ENCODE results near the gene RINL. TPM values are rescaled to one million over a fixed set of nuclear protein-coding genes. Genes with fewer than 3 reads are reported as not detected.

Gene RINL
- polyA plus RNA-seq, 1 of the 3 experiments (the other 2 are of a cell fraction), result 3.8 TPM

DNA sequence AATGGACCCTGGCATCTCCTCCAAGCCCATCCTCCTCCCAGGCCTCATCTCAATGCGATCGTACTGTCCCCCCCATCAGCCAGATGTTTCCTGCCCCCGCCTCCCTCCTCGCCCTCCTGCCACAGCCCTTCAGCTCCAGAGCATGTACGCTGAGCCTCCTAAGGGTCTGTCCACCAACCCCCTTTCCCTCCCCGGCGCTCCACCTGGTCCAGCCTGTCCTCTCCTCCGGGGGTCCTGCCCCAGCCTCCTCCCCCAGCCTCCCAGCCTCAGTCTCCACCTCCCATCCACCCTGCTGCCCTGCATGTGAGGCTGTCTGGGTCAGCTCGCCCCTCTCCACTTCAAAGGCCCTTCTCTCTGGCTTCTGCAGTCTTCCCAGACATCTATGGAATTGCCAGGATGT is 16.9 kb upstream of the RINL start:
- Histone ChIP-seq H3K36me3 (replicated peaks in 1 of 2; ENCODE audit: control insufficient read depth in 1 of 2, insufficient read depth in 2 of 2, low read length in 1 of 2) (no peaks in the 10 kb centered on the region), H4K20me1 (ENCODE audit: insufficient read depth) (no peaks in the 10 kb centered on the region), H3K4me1 (ENCODE audit: control insufficient read depth in 1 of 2, insufficient read depth in 2 of 2, low read depth in 1 of 2, low read length in 1 of 2) (peaks cover 0 to 9% of the 10 kb centered on the region in 2 experiments; a peak in 1 of 4 replicates), H3K4me2 (no peak overlapping the region), H3K9me2 (no peaks in the 10 kb centered on the region), H3K27ac (ENCODE audit: low read depth in 2 of 2, low read length in 1 of 2) (no peak overlapping the region), H3K27me3 (ENCODE audit: insufficient read depth) (no peaks in the 10 kb centered on the region), H3K79me2 (ENCODE audit: insufficient read depth) (peaks cover 6% of the 10 kb centered on the region; the same call in 1 of the 2 replicates), H3F3A (replicated peaks; ENCODE audit: insufficient read depth) (no peaks in the 10 kb centered on the region), H3K9me3 (no peaks in the 10 kb centered on the region), H3K9ac (no peak overlapping the region), H3K4me3 (ENCODE audit: low read depth in 2 of 2, low read length in 1 of 2) (no peak overlapping the region), H2AFZ (ENCODE audit: low read depth) (no peak overlapping the region)
- 83% methylated on average over 8 of the region's 9 CpGs for WGBS (ENCODE audit: low lambda C conversion rate)
- ChIA-PET POLR2A (no interaction called here), CTCF (interaction anchor here (2.0 kb wide), 1 partner anchor 36 kb away, joined by 5 read pairs; the partner anchor contains the start of genes MRPS12 and SARS2)
- DNase-seq, result no peak
- TF ChIP-seq, protein P1, sequence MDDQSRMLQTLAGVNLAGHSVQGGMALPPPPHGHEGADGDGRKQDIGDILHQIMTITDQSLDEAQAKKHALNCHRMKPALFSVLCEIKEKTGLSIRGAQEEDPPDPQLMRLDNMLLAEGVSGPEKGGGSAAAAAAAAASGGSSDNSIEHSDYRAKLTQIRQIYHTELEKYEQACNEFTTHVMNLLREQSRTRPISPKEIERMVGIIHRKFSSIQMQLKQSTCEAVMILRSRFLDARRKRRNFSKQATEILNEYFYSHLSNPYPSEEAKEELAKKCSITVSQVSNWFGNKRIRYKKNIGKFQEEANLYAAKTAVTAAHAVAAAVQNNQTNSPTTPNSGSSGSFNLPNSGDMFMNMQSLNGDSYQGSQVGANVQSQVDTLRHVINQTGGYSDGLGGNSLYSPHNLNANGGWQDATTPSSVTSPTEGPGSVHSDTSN (IDR thresholded peaks at IDR 0.05), result no peak
- TF ChIP-seq SMC3 (IDR thresholded peaks at IDR 0.05; ENCODE audit: low read depth, low read length), result no peak
- TF ChIP-seq, protein P2, sequence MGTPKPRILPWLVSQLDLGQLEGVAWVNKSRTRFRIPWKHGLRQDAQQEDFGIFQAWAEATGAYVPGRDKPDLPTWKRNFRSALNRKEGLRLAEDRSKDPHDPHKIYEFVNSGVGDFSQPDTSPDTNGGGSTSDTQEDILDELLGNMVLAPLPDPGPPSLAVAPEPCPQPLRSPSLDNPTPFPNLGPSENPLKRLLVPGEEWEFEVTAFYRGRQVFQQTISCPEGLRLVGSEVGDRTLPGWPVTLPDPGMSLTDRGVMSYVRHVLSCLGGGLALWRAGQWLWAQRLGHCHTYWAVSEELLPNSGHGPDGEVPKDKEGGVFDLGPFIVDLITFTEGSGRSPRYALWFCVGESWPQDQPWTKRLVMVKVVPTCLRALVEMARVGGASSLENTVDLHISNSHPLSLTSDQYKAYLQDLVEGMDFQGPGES (IDR thresholded peaks at IDR 0.05; ENCODE audit: low read depth, low read length), result no peak
- no peak for TF ChIP-seq JUND (IDR thresholded peaks at IDR 0.05)

DNA sequence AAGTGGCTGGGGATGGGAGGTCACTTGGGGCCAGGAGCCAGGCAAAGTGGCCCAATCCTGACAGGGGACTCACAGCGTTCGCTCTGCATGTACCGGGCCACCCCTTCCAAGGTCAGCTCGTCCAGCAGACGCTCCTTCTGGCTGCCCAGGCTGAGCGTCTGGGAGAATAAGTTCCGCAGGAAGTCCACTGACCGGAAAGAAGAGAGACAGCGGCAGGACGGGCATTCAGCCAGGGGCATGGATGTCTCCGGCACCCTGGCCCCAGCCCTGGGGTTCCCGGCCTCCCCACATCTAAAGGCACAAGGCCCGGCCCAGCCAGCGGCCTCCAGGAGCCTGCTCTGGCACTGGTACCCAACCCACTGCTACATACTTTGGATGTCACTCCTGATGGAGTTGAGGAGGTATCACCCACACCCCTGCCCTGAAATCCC is 15.3 kb upstream of the RINL start:
- ChIA-PET CTCF (interaction anchor here (2.0 kb wide), 1 partner anchor 37 kb away, joined by 5 read pairs; the partner anchor contains the start of genes MRPS12 and SARS2), POLR2A (interaction anchor here (1.2 kb wide), 1 partner anchor 14 kb away, joined by 3 read pairs; no protein-coding TSS in a partner anchor)
- Histone ChIP-seq H3F3A (replicated peaks; ENCODE audit: insufficient read depth) (no peaks in the 10 kb centered on the region), H3K36me3 (replicated peaks in 1 of 2; ENCODE audit: control insufficient read depth in 1 of 2, insufficient read depth in 2 of 2, low read length in 1 of 2) (peaks cover 0 to 8% of the 10 kb centered on the region in 2 experiments), H3K27me3 (ENCODE audit: insufficient read depth) (no peaks in the 10 kb centered on the region), H2AFZ (ENCODE audit: low read depth) (no peak overlapping the region), H3K4me3 (ENCODE audit: low read depth in 2 of 2, low read length in 1 of 2) (no peak overlapping the region), H3K27ac (ENCODE audit: low read depth in 2 of 2, low read length in 1 of 2) (no peak overlapping the region), H3K4me2 (no peak overlapping the region), H3K4me1 (ENCODE audit: control insufficient read depth in 1 of 2, insufficient read depth in 2 of 2, low read depth in 1 of 2, low read length in 1 of 2) (peaks cover 0 to 2% of the 10 kb centered on the region in 2 experiments; a peak in 1 of 4 replicates), H3K9me2 (no peaks in the 10 kb centered on the region), H3K9me3 (no peaks in the 10 kb centered on the region), H3K9ac (no peak overlapping the region), H3K79me2 (ENCODE audit: insufficient read depth) (no peaks in the 10 kb centered on the region), H4K20me1 (ENCODE audit: insufficient read depth) (no peaks in the 10 kb centered on the region)
- DNase-seq, result no peak
- WGBS (ENCODE audit: low lambda C conversion rate), result 97% methylated on average over 11 of the region's 14 CpGs
- TF ChIP-seq EZH2phosphoT487 (IDR thresholded peaks at IDR 0.05; ENCODE audit: borderline replicate concordance, low read depth) (no peak), EP300 (IDR thresholded peaks at IDR 0.05; ENCODE audit: borderline replicate concordance in 1 of 2, low read depth in 1 of 2, low read length in 1 of 2) (no peak), YY1 (IDR thresholded peaks at IDR 0.05; ENCODE audit: low read depth) (no peak), SIN3A (IDR thresholded peaks at IDR 0.05; ENCODE audit: borderline replicate concordance, low read depth, low read length) (no peak), CHD2 (IDR thresholded peaks at IDR 0.05; ENCODE audit: low read length, partially characterized antibody) (no peak), RCOR1 (IDR thresholded peaks at IDR 0.05; ENCODE audit: low read length) (no peak), RAD21 (IDR thresholded peaks at IDR 0.05; ENCODE audit: low read length) (no peak), TAF1 (IDR thresholded peaks at IDR 0.05; ENCODE audit: borderline replicate concordance, low read depth, low read length) (no peak), RXRA (IDR thresholded peaks at IDR 0.05; ENCODE audit: borderline replicate concordance, low read depth) (no peak), TEAD4 (IDR thresholded peaks at IDR 0.05; ENCODE audit: borderline replicate concordance, insufficient read depth) (no peak), RFX5 (IDR thresholded peaks at IDR 0.05; ENCODE audit: low read length) (no peak), MEF2A (IDR thresholded peaks at IDR 0.05; ENCODE audit: borderline replicate concordance, low read depth) (no peak), ELF1 (IDR thresholded peaks at IDR 0.05) (no peak), NRF1 (IDR thresholded peaks at IDR 0.05; ENCODE audit: low read depth, low read length) (no peak)
- TF ChIP-seq, protein P3, sequence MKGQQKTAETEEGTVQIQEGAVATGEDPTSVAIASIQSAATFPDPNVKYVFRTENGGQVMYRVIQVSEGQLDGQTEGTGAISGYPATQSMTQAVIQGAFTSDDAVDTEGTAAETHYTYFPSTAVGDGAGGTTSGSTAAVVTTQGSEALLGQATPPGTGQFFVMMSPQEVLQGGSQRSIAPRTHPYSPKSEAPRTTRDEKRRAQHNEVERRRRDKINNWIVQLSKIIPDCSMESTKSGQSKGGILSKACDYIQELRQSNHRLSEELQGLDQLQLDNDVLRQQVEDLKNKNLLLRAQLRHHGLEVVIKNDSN (IDR thresholded peaks at IDR 0.05; ENCODE audit: borderline replicate concordance, low read depth), result no peak
- TF ChIP-seq, protein P4, sequence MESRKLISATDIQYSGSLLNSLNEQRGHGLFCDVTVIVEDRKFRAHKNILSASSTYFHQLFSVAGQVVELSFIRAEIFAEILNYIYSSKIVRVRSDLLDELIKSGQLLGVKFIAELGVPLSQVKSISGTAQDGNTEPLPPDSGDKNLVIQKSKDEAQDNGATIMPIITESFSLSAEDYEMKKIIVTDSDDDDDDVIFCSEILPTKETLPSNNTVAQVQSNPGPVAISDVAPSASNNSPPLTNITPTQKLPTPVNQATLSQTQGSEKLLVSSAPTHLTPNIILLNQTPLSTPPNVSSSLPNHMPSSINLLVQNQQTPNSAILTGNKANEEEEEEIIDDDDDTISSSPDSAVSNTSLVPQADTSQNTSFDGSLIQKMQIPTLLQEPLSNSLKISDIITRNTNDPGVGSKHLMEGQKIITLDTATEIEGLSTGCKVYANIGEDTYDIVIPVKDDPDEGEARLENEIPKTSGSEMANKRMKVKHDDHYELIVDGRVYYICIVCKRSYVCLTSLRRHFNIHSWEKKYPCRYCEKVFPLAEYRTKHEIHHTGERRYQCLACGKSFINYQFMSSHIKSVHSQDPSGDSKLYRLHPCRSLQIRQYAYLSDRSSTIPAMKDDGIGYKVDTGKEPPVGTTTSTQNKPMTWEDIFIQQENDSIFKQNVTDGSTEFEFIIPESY (IDR thresholded peaks at IDR 0.05; ENCODE audit: borderline replicate concordance, low read depth), result no peak
- TF ChIP-seq, protein P5, sequence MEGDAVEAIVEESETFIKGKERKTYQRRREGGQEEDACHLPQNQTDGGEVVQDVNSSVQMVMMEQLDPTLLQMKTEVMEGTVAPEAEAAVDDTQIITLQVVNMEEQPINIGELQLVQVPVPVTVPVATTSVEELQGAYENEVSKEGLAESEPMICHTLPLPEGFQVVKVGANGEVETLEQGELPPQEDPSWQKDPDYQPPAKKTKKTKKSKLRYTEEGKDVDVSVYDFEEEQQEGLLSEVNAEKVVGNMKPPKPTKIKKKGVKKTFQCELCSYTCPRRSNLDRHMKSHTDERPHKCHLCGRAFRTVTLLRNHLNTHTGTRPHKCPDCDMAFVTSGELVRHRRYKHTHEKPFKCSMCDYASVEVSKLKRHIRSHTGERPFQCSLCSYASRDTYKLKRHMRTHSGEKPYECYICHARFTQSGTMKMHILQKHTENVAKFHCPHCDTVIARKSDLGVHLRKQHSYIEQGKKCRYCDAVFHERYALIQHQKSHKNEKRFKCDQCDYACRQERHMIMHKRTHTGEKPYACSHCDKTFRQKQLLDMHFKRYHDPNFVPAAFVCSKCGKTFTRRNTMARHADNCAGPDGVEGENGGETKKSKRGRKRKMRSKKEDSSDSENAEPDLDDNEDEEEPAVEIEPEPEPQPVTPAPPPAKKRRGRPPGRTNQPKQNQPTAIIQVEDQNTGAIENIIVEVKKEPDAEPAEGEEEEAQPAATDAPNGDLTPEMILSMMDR (IDR thresholded peaks at IDR 0.05), result no peak
